Measurements from ENCODE around the gene AGFG1.

AGFG1 gene

GRCh38 chr2:227488045-227488444 lies 16.1 kb downstream of the AGFG1 start:
- H3K4me3 ChIP-seq (ENCODE audit: control insufficient read depth, low read depth, low read length), result no peak overlapping the region
- no peak for TF ChIP-seq CTCF (IDR thresholded peaks at IDR 0.05; ENCODE audit: control insufficient read depth, insufficient read depth, low read depth, low read length, missing control alignments)
- DNase-seq (ENCODE audit: low read depth), result no peak

GRCh38 chr2:227491386-227491785 lies 19.4 kb downstream of the AGFG1 start:
- no peak for DNase-seq (ENCODE audit: low read depth)
- TF ChIP-seq CTCF (IDR thresholded peaks at IDR 0.05; ENCODE audit: control insufficient read depth, insufficient read depth, low read depth, low read length, missing control alignments), result no peak
- no peak overlapping the region for H3K4me3 ChIP-seq (ENCODE audit: control insufficient read depth, low read depth, low read length)

- TF ChIP-seq CTCF (IDR thresholded peaks at IDR 0.05; ENCODE audit: control insufficient read depth, insufficient read depth, low read depth, low read length, missing control alignments), result no peak
- DNase-seq (ENCODE audit: low read depth), result no peak
- no peak overlapping the region for H3K4me3 ChIP-seq (ENCODE audit: control insufficient read depth, low read depth, low read length)
Measured at GRCh38 chr2:227493524-227493923, 21.6 kb downstream of the AGFG1 start.

- H3K4me3 ChIP-seq (ENCODE audit: control insufficient read depth, low read depth, low read length), result no peak overlapping the region
- DNase-seq (ENCODE audit: low read depth), result no peak
- TF ChIP-seq CTCF (IDR thresholded peaks at IDR 0.05; ENCODE audit: control insufficient read depth, insufficient read depth, low read depth, low read length, missing control alignments), result no peak
Measured at GRCh38 chr2:227497158-227497557, 25.2 kb downstream of the AGFG1 start.

- no peak for DNase-seq (ENCODE audit: low read depth)
- no peak for TF ChIP-seq CTCF (IDR thresholded peaks at IDR 0.05; ENCODE audit: control insufficient read depth, insufficient read depth, low read depth, low read length, missing control alignments)
- H3K4me3 ChIP-seq (ENCODE audit: control insufficient read depth, low read depth, low read length), result no peak overlapping the region
Measured at GRCh38 chr2:227499627-227500300, 27.8 kb downstream of the AGFG1 start.

GRCh38 chr2:227500301-227500630 lies 28.3 kb downstream of the AGFG1 start:
- no peak for TF ChIP-seq CTCF (IDR thresholded peaks at IDR 0.05; ENCODE audit: control insufficient read depth, insufficient read depth, low read depth, low read length, missing control alignments)
- no peak for DNase-seq (ENCODE audit: low read depth)
- H3K4me3 ChIP-seq (ENCODE audit: control insufficient read depth, low read depth, low read length), result no peak overlapping the region
